ENCODE results near the gene FAM240A.

Gene FAM240A

GRCh38 chr3:46628901-46629369 lies 16.6 kb downstream of the FAM240A start:
- DNase-seq = no peak

- peak; percentile 60 for DNase-seq
These were observed 17.5 kb downstream of the FAM240A start for GRCh38 chr3:46629551-46630517.

- no peak for DNase-seq
These were observed 20.5 kb downstream of the FAM240A start for GRCh38 chr3:46632792-46633191.

- no peak for DNase-seq
These were observed 22.5 kb downstream of the FAM240A start for GRCh38 chr3:46634856-46635255.

GRCh38 chr3:46639221-46639620 lies 26.9 kb downstream of the FAM240A start:
- DNase-seq = no peak

GRCh38 chr3:46640927-46641326 lies 28.6 kb downstream of the FAM240A start:
- no peak for DNase-seq

DNA sequence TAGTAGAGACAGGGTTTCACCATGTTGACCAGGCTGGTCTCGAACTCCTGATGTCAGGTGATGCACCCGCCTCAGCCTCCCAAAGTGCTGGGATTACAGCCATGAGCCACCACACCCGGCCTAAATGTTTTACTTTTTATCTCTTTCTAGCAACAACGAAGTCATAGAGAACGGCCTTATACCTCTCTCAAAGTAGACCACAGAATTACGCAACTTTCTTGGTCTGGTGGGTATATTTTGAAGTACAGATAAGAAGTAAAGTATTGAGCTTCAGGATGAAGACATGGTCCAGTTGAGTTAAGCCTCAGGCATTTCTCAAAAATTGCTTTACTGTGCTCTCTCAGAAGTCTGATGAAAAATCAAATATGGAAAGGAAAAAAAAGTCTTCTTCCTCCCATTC lies 30.6 kb downstream of the FAM240A start:
- no peak for DNase-seq

- no peak for DNase-seq
These were observed 31.4 kb downstream of the FAM240A start for GRCh38 chr3:46643701-46644100.

DNA sequence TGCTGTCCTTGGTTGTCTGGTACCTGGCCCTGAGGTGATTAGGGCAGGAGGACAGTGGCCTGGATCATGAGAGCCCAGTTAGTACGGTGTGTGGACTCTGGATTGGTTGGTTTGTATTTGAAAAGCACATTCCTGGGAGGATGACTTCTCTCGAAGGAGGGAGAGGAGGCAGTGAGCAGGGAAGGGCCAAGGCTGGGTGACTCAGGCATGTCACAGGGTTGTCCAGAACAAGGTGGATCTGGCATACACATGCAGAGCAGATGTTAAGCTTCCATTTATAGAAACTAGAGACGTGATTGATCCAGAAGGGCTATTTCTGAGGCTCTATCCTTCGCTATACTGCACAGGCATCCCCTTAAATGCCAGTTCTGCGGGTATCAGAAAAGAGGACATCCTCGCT lies 34.4 kb downstream of the FAM240A start:
- DNase-seq = no peak

- DNase-seq = no peak
These were observed 35.8 kb downstream of the FAM240A start for GRCh38 chr3:46648096-46648495.

DNA sequence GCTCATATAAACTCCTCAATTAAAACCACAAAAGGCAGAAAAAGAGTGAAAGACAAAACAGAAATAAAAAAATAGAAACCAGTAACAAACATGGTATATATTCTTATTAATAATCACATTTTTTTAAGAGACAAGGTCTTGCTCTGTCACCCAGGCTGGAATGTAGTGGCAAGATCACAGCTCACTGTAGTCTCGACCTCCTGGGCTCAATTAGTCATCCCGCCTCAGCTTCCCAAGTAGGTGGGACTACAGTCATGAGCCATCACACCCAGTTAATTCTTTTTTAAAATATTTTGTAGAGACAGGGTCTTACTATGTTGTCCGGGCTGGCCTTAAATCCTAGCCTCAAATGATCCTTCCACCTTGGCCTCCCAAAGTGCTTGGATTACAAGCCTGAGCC lies 37.1 kb downstream of the FAM240A start:
- DNase-seq = no peak

DNA sequence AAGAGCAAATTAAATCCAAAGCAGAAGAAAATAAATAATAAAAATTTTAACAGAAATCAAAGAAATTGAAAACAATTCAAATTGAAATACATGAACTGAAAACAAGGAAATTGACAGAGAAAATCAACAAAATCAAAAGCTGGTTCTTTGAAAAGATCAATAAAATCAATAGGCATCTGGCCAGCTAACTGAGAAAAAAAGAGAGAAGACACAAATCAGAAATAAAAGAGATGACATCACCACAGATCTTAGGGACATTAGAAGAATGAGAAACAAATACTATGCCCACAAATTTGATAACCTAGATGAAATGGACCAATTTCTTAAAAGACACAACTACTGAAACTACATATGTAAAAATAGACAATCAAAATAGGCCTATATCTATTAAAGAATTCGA lies 38.8 kb downstream of the FAM240A start:
- DNase-seq = no peak

GRCh38 chr3:46655271-46655670 lies 42.9 kb downstream of the FAM240A start:
- no peak for DNase-seq

GRCh38 chr3:46656778-46657556 lies 44.6 kb downstream of the FAM240A start:
- no peak for DNase-seq

- DNase-seq = no peak
These were observed 47.0 kb downstream of the FAM240A start for GRCh38 chr3:46659285-46659684.

DNA sequence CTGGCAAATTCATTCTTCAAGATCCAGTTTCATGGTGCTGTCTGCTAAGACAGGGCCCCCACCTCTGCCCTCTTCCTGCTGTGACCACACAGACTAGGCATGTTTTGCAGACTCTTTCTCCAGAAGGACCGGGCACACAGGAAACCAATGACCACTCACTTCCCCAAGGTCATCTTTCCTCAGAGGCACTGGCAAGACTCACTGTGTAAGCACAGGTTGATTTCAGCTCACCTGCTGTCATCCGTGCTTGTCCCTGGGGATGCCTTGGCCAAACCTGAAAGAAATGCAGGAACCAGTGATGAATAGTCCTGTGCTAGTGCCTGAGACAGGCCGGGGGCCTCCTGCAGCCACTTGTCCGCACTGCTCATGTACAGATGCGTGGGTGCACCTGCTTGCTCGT lies 47.7 kb downstream of the FAM240A start:
- DNase-seq = no peak

GRCh38 chr3:46660543-46661523 lies 48.5 kb downstream of the FAM240A start:
- DNase-seq = no peak

DNA sequence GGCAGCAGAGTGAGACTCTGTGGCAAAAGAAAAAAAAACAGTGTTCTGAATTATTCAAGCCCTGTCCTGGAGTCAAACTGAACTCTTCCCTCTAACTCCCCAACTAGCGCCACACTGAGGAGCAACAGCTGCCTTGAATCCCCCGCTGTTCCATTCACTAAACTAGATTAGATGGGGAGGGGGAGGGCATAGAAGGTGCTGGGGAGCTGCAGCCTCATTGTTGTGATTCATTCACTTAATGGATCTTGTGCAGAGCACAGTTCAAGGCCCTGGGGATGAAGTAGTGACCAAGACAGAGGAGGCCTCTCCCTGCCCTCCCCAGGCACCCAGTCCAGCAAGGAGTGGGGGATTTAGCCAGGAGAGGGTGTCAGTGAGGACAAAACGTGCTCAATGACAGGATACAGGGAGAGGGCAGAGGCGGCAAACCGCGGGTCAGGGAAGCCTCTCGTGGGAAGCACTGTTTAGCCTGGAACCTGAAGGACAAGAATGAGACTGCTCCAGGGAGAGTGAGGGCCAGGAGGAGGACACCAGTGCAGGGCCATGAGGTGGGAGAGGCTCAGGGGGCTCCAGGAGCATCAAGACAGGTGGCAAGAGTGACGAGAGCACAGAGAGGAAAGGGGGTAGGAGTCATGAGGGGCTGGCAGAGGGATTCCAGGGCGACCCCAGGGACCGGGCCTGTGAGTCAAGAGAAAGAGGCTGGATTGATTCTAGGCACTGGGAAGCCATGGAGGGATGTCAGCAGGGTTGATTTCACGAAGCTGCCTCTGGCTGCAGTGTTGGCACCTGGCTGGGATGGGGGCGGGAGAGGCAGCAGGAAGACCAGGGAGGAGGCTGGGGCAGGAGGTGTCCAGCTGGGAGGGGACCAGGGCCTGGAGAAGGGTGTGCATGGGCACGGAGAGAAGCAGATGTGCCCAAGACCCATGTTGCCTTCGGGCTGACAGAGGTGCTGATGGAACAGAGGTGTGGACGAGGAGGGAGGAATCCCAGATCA lies 49.7 kb downstream of the FAM240A start:
- DNase-seq = no peak

DNA sequence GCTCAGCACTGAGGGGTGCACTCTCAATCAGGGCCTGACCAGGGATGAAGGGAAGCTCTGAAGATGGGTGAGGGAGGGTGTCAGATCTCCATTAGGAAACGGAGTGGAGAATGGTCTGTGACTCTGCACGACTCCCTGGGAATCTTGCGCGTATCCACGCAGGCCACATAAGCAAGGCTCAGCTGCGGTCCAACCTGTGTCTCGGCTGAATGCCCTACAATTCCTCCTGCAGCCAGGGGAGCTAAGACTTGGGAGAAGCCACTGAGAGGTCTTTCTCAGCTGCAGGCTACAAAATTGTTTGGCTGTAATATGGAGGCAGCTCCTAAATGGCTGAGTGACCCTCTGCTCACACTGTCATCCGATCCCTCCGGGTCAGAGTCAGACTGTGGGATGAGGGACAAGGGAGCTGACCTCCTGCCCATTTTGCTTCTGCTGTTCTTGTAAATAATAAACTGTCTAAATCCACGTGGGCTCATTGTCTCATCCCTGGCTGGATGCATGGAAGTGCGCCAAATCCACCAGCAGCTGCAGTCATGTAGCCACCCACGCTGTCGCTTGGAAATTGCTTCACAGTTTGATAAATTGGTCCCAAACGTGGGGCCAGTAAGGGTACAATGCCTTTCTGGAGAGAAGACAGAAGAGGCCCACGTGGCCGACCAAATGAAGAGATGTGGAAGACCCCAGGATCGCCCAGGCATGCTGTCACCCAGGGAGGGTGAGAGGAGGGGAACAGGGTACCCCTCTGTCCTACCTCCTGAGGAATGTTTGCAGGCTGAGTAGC lies 50.6 kb downstream of the FAM240A start:
- DNase-seq = no peak

DNA sequence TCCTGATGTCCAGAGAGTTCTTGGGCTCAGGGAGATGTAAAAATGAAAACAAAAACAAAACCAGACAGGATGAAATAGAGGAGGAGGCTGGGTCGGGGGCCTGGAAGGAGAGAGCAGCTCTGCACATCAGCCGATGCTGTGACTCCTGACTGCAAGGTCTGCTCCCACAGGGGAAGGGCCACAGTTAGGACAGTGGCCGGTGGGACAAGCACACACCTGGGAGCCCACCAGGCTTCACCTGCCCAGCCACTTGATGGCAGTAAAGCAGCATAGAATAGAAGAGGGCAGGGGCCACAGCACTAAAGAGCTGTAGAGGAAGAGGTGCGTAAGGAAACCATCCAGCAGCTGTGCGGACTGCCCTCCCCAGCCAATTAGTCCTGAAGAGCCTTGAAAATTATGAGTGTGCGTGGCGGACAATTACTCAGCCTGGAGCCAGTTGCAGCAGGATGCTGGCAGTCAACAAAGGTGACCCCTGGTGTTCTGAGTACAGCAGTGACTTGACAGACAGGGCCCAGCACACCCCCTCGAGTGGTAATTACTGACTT lies 51.3 kb downstream of the FAM240A start:
- DNase-seq = peak; percentile 7

Data from central memory CD4-positive, alpha-beta T cell (primary cell).